TTC549 (cell line): ENCODE results near the gene SP140.
"Not testable (repeated sequence)": the region's sequence is repeated elsewhere in the genome, so short reads cannot be mapped to it uniquely, and the experiment has no call there.

Experiments used
- FAIRE-seq: peaks from 2 replicates; lab custom pipeline; 2012; peaks lifted over from hg19 to GRCh38; lab: Jason Lieb, UNC

SP140 gene

GRCh38 chr2:230226051-230226551 lies 565 bp downstream of the SP140 start:
- no peak for FAIRE-seq

GRCh38 chr2:230227216-230227615 lies 1.7 kb downstream of the SP140 start:
- FAIRE-seq = no peak

GRCh38 chr2:230230087-230230486 lies 4.6 kb downstream of the SP140 start:
- no peak for FAIRE-seq

DNA sequence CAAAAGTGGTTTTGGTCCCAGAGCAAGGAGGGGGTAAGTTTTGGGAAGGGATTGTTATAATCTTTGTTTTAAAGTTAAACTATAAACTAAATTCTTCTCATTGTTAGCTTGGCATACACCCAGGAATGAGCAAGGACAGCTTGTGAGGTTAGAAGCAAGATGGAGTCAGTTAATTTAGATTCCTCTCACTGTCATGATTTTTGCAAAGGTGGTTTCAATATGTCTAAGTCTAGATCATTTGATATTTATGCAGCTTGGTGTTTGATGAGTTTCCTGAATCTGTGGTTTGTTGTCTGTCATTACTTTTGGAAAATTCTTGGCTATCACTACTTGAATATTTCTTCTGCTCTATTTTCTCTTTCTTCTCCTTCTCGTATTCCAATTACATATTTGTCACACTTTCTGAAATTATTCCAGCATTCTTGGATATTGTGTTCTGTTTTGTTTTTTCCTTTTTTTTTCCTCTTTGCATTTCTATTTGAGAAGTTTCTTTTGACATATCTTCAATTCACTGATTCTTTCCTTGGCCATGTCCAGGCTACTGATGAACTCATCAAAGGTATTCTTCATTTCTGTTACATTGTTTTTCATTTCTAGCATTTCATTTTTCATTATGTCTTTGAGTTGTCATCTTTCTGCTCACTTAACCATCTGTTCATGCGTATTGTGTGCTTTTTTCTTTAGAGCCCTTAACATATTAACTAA lies 5.1 kb downstream of the SP140 start:
- FAIRE-seq = no peak

DNA sequence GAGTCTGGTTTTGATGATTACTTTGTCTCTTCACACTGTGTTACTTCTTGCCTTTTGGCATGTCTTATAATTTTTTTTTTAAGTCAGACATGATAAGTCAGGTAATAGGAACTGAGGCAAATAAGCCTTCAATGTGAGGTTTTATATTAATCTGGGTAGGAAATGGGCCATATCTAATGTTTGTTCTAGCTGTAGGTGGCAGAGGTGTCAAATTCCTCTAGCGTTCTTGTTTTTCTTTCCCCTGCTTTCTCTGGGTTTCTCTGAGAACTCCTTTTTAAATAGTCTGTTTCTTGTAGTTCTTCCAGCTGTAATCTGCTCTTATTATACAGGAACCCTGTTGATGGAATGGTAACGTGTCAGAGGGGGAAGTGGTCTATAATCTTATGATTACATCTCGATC lies 5.7 kb downstream of the SP140 start:
- no peak for FAIRE-seq

- FAIRE-seq = no peak
Observed at GRCh38 chr2:230234122-230234722, 8.7 kb downstream of the SP140 start.

DNA sequence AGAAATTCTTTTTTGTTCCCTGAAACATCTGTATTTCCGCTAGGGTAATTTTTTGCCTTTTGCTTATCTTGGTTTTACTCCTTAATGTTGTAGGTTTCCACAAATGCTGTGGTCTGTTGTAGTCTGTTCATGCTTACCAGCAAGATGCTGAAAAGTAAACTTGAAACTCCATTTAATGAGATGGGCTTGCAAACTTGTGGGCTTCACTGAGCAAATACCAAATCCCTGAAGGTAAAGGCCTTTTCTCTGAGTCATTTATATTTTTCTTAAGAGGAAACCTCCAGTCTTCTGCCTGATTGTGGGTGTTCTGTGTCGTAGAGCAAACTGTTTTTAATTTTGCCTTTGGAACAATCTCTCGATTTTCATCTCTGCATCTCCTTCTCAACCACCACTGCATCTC lies 9.3 kb downstream of the SP140 start:
- FAIRE-seq = no peak

- FAIRE-seq = no peak
Observed at GRCh38 chr2:230244211-230244610, 18.7 kb downstream of the SP140 start.

DNA sequence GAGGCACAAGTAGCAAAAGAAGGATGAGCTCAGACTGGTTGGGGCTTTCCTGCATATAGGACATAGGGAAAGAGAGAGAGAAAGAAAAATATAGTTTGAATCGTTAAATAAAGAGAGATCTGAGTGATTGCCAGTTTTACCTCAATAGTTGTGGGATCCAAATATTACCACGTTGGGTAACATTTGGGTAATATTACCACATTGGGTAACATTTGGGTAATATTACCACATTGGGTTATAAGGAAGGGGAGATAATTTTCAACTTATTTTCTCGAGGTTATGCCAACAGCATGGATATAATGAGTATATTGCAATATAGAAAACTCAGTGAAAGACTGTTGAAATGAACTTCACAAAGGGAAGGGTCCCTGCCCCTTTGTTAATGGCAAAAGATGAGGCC lies 20.7 kb downstream of the SP140 start:
- FAIRE-seq = no peak

- no peak for FAIRE-seq
Observed at GRCh38 chr2:230250231-230250630, 24.7 kb downstream of the SP140 start.

GRCh38 chr2:230254152-230254881 lies 28.8 kb downstream of the SP140 start:
- no peak for FAIRE-seq

GRCh38 chr2:230256733-230257332 lies 31.3 kb downstream of the SP140 start:
- FAIRE-seq = no peak

GRCh38 chr2:230258483-230258882 lies 32.9 kb downstream of the SP140 start:
- FAIRE-seq = no peak

GRCh38 chr2:230262246-230262645 lies 36.7 kb downstream of the SP140 start:
- no peak for FAIRE-seq

DNA sequence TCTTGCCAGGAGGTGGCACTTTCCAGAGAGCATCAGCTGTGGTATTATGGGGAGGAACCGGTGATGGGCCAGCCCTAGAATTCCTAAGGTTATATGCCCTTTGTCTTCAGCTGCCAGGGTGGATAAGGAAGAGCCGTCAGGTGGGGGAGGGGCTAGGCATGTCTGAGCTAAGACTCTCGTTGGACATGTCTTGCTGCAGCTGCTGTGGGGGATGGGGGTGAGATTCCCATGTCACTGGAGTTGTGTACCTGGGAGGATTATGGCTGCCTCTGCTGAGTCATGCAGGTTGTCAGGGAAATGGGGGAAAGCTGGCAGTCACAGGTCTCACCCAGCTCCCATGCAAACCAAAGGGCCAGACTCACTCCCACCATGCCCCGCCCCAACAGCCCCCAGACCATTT lies 39.4 kb downstream of the SP140 start:
- FAIRE-seq = not testable (repeated sequence)

GRCh38 chr2:230266638-230267037 lies 41.1 kb downstream of the SP140 start:
- no peak for FAIRE-seq

- FAIRE-seq = no peak
Observed at GRCh38 chr2:230267059-230267458, 41.5 kb downstream of the SP140 start.

DNA sequence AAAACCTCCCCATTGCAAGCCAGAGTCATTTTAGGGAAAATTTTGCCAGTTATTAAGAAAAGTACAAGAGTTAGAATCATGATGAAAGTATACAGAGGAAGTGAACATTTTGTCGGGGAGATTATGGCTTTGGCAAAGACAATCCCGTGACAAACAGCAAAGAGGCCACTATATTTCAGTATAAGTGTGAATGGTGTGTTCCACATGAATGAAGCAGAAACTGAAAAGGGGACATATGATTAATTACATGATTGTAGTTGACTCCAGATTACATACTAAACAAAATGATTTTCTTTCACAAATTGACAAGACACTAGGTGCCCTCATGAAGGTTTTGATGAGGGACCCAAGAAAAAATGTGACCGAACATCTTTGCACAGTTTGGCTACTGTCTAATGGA lies 42.0 kb downstream of the SP140 start:
- FAIRE-seq = no peak

- FAIRE-seq = no peak
Observed at GRCh38 chr2:230268606-230269243, 43.2 kb downstream of the SP140 start.

DNA sequence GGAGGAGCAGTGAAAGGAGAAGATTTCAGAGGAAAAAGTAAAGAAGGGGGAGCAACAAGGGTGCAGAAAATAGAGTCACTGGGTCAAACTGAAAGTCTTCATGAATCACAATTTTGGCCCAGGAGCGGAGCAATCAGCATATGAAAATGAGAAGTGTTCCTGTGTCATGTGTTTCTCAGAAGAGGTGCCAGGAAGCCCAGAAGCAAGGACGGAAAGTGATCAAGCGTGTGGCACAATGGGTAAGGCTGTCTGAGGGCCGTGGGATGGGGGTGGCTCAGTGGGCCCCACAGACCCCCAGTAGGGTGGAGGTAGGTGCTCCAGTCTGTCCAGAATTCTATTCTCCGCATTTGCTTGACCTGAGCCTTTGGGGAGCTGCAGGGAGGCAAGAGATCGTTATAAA lies 44.2 kb downstream of the SP140 start:
- FAIRE-seq = no peak

DNA sequence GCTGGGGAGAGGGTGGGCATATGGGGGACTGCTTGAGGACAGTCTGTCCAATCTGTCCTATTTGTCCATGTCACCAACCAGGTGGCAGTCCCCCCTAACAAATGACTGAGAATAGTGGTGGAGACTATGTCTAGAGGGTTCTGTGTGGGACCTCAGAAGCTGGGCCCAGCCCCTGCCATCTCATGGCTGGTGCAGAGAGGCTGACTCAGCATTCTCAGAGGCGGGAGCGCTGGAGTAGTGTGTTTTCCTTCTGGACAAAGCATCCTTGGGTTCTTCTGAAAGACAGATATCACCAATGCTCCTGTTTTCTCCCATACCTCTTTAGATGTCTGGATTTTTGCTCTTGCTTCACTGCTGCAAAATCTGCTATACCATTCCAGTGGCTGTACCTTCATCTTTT lies 57.4 kb downstream of the SP140 start:
- no peak for FAIRE-seq

DNA sequence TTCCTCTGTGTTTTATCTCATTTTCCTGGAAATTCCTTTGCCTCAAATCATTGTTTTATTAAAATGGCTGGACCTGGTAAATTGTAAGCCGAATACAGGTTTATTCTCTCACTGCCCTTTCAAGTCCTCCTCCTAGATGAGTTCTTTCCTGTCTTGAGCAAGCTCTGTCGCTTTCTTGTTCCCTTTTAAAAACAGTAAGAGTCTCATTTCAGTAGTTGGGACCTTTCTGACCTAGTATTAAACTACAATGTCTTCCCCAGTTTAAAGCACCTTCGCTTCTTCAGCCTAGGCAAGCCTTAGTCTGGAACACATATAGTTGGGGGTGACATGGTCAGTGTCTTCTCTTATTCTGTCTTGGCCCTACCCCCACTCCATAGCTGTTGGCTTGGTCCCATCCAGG lies 60.5 kb downstream of the SP140 start:
- FAIRE-seq = no peak

DNA sequence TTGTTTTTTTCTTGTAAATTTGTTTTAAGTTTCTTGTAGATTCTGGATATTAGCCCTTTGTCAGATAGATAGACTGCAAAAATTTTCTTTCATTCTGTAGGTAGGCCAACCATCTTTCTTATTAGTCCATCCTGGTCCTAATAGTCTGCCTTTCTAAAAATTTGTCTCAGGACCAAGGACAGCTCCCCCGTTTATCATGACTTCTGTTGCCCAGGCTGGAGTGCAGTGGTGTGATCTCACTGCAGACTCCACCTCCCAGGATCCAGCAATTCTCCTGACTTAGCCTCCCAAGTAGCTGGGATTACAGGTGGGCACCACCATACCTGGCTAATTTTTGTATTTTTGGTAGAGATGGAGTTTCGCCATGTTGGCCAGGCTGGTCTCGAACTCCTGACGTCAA lies 63.8 kb downstream of the SP140 start:
- FAIRE-seq = not testable (repeated sequence)
